A673 (cell line): ENCODE results near the gene ETNK1. TPM values are rescaled to one million over a fixed set of nuclear protein-coding genes. Genes with fewer than 3 reads are reported as not detected.

ENCODE experiments used
- Bru-seq: library from RNA; stranded (reverse); fragments of 400-500 nt; gene quantifications from one replicate; lab custom pipeline; 2021; lab: Mats Ljungman, UMichigan
- BruChase-seq, 2 experiments: library from RNA; stranded (reverse); fragments of 400-500 nt; gene quantifications; one replicate each; lab custom pipeline; 2021; lab: Mats Ljungman, UMichigan
- BruUV-seq: library from RNA; stranded (reverse); fragments of 400-500 nt; replicated peaks from 2 replicates; lab custom pipeline; 2021; lab: Mats Ljungman, UMichigan
- CTCF ChIA-PET: fragments of 300-600 bp; sonication (Branson Sonifier 250); formaldehyde crosslinking; loops from one replicate; lab custom pipeline; 2022; ENCODE audit warnings: antibody characterized with exemption; lab: Charles Lee
- POLR2A ChIA-PET: fragments of 300-600 bp; sonication (Branson Sonifier 250); formaldehyde crosslinking; loops from one replicate; lab custom pipeline; 2022; ENCODE audit warnings: antibody characterized with exemption; ENCODE audit not compliant: low non-redundant PET; lab: Charles Lee
- DNase-seq: peaks from one replicate; pipeline ENCODE4 v3.0.0-alpha.2; 2015; ENCODE audit warnings: low spot score
- H3K27ac ChIP-seq: fragments of 200-600 bp; sonication (generic); 2 replicates; pipeline ENCODE4 v1.5.1; 2016; ENCODE audit warnings: mixed run types, low read depth, mild to moderate bottlenecking, mixed read lengths, antibody characterized with exemption, low read length; ENCODE audit not compliant: poor library complexity, severe bottlenecking
- H3K27me3 ChIP-seq: fragments of 200-600 bp; sonication (generic); replicated peaks from 2 replicates; pipeline ENCODE4 v1.6.1; 2017; ENCODE audit warnings: mixed run types, low read depth, mild to moderate bottlenecking, mixed read lengths, antibody characterized with exemption, low read length; ENCODE audit not compliant: insufficient read depth, poor library complexity
- H3K36me3 ChIP-seq: fragments of 200-600 bp; sonication (generic); 2 replicates; pipeline ENCODE4 v1.6.1; 2016; ENCODE audit warnings: mixed run types, mild to moderate bottlenecking, mixed read lengths, antibody characterized with exemption, low read length; ENCODE audit not compliant: insufficient read depth, poor library complexity, severe bottlenecking
- H3K4me1 ChIP-seq: fragments of 200-600 bp; sonication (generic); 2 replicates; pipeline ENCODE4 v1.6.1; 2017; ENCODE audit warnings: mixed run types, mild to moderate bottlenecking, mixed read lengths, antibody characterized with exemption, low read length; ENCODE audit not compliant: insufficient read depth, poor library complexity, severe bottlenecking
- H3K4me3 ChIP-seq: fragments of 200-600 bp; sonication (generic); 2 replicates; pipeline ENCODE4 v1.5.1; 2016; ENCODE audit warnings: low read depth, mixed run types, mild to moderate bottlenecking, mixed read lengths, low read length; ENCODE audit not compliant: poor library complexity, severe bottlenecking
- H3K9me3 ChIP-seq: fragments of 200-600 bp; sonication (generic); 2 replicates; pipeline ENCODE4 v1.6.1; 2016; ENCODE audit warnings: mixed run types, low read depth, mild to moderate bottlenecking, mixed read lengths, antibody characterized with exemption, low read length; ENCODE audit not compliant: poor library complexity, severe bottlenecking
- EZH2 ChIP-seq: fragments of 200-600 bp; sonication (generic); IDR thresholded peaks from 2 replicates; pipeline ENCODE4 v1.6.1; 2017; ENCODE audit warnings: borderline replicate concordance, low read depth, mild to moderate bottlenecking, mixed read lengths, antibody characterized with exemption, low read length; ENCODE audit not compliant: poor library complexity, severe bottlenecking
- intact Hi-C: fragments of 100-400 bp; cut with micrococcal nuclease; formaldehyde crosslinking; loops from one replicate; pipeline ENCODE4 v1.10.0; 2022; ENCODE audit not compliant: unreplicated experiment
- long read RNA-seq: library from polyadenylated mRNA; stranded (forward); transcript quantifications from one replicate; pipeline ENCODE4 v2.0.0, GENCODE V29; 2022
- total RNA-seq: library from RNA; stranded (reverse); gene quantifications from 2 replicates; pipeline ENCODE4 v1.2.3, GENCODE V29; 2021
- TF ChIP-seq, protein P1 (sequence below): fragments of 300-800, 200-600 bp; sonication (generic); conservative IDR thresholded peaks from 2 replicates; pipeline ENCODE4 v1.5.1; 2017; ENCODE audit warnings: low read depth, mild to moderate bottlenecking, antibody characterized with exemption, low read length, moderate library complexity, mixed read lengths

The ETNK1 gene
- 77.8 and 90.4 TPM in 2 replicates for total RNA-seq
- percentile 96 among the genes with signal in this experiment for Bru-seq, nascent RNA
- percentile 97 among the genes with signal in this experiment for BruChase-seq, experiment 1, labeled RNA remaining after a 2-hour chase
- BruChase-seq, experiment 2, labeled RNA remaining after a 6-hour chase: percentile 96 among the genes with signal in this experiment
- long read RNA-seq, full-length matches to known transcripts: 32 of 42 reads
- long read RNA-seq, partial matches to known transcripts: 4 of 42 reads
- long read RNA-seq, other reads (novel, unspliced or antisense): 6 of 42 reads

- peaks cover 14% of the 10 kb centered on the region for H3K4me1 ChIP-seq
- peak within 1 kb of the TSS; percentile 96 for H3K27ac ChIP-seq
- H3K27me3 ChIP-seq: no peaks in the 10 kb centered on the region
- no peak for TF ChIP-seq EZH2
- TF ChIP-seq, protein P1, sequence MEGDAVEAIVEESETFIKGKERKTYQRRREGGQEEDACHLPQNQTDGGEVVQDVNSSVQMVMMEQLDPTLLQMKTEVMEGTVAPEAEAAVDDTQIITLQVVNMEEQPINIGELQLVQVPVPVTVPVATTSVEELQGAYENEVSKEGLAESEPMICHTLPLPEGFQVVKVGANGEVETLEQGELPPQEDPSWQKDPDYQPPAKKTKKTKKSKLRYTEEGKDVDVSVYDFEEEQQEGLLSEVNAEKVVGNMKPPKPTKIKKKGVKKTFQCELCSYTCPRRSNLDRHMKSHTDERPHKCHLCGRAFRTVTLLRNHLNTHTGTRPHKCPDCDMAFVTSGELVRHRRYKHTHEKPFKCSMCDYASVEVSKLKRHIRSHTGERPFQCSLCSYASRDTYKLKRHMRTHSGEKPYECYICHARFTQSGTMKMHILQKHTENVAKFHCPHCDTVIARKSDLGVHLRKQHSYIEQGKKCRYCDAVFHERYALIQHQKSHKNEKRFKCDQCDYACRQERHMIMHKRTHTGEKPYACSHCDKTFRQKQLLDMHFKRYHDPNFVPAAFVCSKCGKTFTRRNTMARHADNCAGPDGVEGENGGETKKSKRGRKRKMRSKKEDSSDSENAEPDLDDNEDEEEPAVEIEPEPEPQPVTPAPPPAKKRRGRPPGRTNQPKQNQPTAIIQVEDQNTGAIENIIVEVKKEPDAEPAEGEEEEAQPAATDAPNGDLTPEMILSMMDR: no peak
- H3K36me3 ChIP-seq: no peaks in the 10 kb centered on the region
- POLR2A ChIA-PET: interaction anchor here (0.6 kb wide), 1 partner anchor 38 kb away, joined by 3 read pairs; no protein-coding TSS in a partner anchor
- no TSS peak for BruUV-seq
- peak; percentile 93 for DNase-seq
- intact Hi-C loops: loop anchor here (2.0 kb wide), 1 partner anchor 80 kb away; the partner anchor contains the start of gene C2CD5
- CTCF ChIA-PET: no interaction called here
- peak within 1 kb of the TSS; percentile 73 for H3K4me3 ChIP-seq
- H3K9me3 ChIP-seq: no peaks in the 10 kb centered on the region
Measured at GRCh38 chr12:22624870-22625761, at the start of gene ETNK1. Gene ETNK1, plus strand, starts transcription at chr12:22625171. Its CDS starts 260 bp downstream, at chr12:22625431.

DNA sequence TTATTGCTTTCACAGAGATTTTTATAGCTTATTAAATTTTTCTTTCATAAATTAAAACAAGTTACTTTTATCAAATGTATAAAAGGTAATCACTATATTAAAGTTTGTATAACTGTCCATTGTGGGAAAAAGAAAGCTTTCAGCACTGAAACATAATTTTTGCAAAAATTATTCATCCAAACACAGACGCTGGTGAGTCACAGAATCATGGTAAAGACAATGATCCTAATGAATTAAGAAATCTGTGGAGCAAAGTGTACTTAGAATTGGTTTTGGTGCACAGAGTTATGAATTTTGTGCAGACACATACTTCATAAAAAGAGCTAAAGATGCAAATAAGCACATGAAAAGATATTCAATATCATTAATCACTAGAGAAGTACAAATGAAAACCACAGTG lies 48.9 kb upstream of the ETNK1 start:
- DNase-seq: no peak
- H3K4me1 ChIP-seq: no peaks in the 10 kb centered on the region
- intact Hi-C loops: no loop called here
- no peaks in the 10 kb centered on the region for H3K27me3 ChIP-seq
- no TSS peak for BruUV-seq
- POLR2A ChIA-PET: no interaction called here
- no peaks in the 10 kb centered on the region for H3K36me3 ChIP-seq
- no peak overlapping the region for H3K4me3 ChIP-seq
- TF ChIP-seq, protein P1: no peak
- TF ChIP-seq EZH2: no peak
- CTCF ChIA-PET: no interaction called here
- no peaks in the 10 kb centered on the region for H3K9me3 ChIP-seq
- H3K27ac ChIP-seq: no peak overlapping the region

- TF ChIP-seq, protein P1: no peak
- no peak for TF ChIP-seq EZH2
- intact Hi-C loops: no loop called here
- no TSS peak for BruUV-seq
- H3K36me3 ChIP-seq: no peaks in the 10 kb centered on the region
- H3K9me3 ChIP-seq: no peaks in the 10 kb centered on the region
- ChIA-PET CTCF (no interaction called here), POLR2A (no interaction called here)
- H3K4me3 ChIP-seq: no peak overlapping the region
- H3K4me1 ChIP-seq: no peaks in the 10 kb centered on the region
- DNase-seq: no peak
- H3K27ac ChIP-seq: no peak overlapping the region
- no peaks in the 10 kb centered on the region for H3K27me3 ChIP-seq
Measured at GRCh38 chr12:22576473-22576872, 48.5 kb upstream of the ETNK1 start.
